ENCODE measurements around the gene FEV.

The FEV gene

DNA sequence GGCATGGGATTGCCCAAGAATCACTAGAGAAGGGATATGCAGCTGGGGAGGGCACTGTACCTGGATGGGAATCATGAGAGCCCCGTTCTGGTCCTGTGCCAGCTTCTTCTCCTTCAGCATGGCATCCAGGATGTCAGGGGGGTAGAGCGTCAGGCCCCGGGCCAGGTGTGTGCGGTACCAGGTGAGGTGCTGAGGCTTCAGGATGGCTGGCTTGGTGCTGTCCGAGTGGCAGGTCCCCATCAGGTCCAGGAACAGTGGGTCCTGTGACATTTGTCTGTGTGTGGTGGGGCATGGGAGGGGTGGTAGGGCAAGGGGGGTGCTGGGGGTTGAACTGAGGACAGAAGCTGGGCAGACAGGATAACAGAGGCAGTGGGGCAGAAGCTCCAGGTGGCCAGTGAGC, 43.2 kb upstream of the FEV start:
- no peak for DNase-seq (ENCODE audit: low read depth)
- no peak for TF ChIP-seq CTCF (IDR thresholded peaks at IDR 0.05; ENCODE audit: low read length, missing control alignments)

DNA sequence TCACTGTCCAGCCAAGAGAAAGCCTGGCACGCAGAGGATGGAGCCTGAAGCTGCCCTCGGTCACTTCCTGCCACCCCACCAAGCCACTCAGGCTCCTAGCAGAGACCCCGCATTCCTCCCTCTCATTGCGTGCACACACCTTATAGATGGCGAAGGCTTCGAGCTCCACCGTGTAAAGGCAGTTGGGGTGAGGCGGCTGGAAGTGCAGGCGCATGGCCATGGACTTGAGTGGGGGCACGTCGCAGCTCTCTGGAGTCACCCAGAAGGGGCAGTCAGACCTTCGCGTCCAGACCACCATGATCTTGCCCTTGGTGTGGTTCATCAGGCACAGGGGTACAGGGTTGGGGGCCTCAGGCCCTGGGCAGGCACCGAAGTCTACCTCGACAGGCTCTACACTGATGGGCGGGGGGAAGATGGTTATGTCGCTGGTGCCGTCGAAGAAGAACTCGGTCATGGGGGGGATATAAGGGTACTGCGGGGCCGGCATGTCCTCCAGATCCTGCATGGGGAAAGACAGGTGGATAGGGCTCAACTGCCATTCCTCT, 42.6 kb upstream of the FEV start:
- no peak for DNase-seq (ENCODE audit: low read depth)
- no peak for TF ChIP-seq CTCF (IDR thresholded peaks at IDR 0.05; ENCODE audit: low read length, missing control alignments)
- H3K4me3 ChIP-seq (replicated peaks; ENCODE audit: low read depth, low read length) = no peak overlapping the region

More for the DNA sequence above, 43.2 kb upstream of the FEV start:
- no peak overlapping the region for H3K4me3 ChIP-seq (replicated peaks; ENCODE audit: low read depth, low read length)

DNA sequence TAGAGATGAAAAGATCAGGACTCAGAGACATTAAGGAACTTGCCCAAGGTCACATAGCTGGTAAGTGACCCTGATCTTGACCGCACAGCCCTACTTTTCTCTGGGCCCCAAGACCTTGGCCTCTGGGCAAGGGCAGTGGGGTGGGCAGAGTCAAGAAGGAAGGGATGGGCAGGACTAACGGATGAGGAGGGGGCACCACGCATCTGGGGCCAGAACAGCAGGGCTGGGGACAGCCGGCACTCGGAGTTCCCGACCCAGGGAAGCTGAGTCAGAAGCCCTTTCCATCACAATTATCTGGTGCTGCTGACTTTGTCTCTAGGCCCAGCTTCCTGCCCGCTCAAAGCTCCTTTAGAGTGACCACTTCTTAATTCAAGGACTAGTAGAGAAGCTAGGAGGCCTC, 42.0 kb upstream of the FEV start:
- no peak for DNase-seq (ENCODE audit: low read depth)
- no peak overlapping the region for H3K4me3 ChIP-seq (replicated peaks; ENCODE audit: low read depth, low read length)
- TF ChIP-seq CTCF (IDR thresholded peaks at IDR 0.05; ENCODE audit: low read length, missing control alignments) = no peak

GRCh38 chr2:219025637-219026585, 40.9 kb upstream of the FEV start:
- no peak overlapping the region for H3K4me3 ChIP-seq (replicated peaks; ENCODE audit: low read depth, low read length)
- no peak for DNase-seq (ENCODE audit: low read depth)
- TF ChIP-seq CTCF (IDR thresholded peaks at IDR 0.05; ENCODE audit: low read length, missing control alignments) = no peak

GRCh38 chr2:219024059-219024458, 39.1 kb upstream of the FEV start:
- no peak overlapping the region for H3K4me3 ChIP-seq (replicated peaks; ENCODE audit: low read depth, low read length)
- no peak for TF ChIP-seq CTCF (IDR thresholded peaks at IDR 0.05; ENCODE audit: low read length, missing control alignments)
- DNase-seq (ENCODE audit: low read depth) = no peak

- no peak for DNase-seq (ENCODE audit: low read depth)
- no peak overlapping the region for H3K4me3 ChIP-seq (replicated peaks; ENCODE audit: low read depth, low read length)
- TF ChIP-seq CTCF (IDR thresholded peaks at IDR 0.05; ENCODE audit: low read length, missing control alignments) = no peak
Observed at GRCh38 chr2:219023045-219023605, 38.1 kb upstream of the FEV start.

Data from fibroblast of pulmonary artery (primary cell).